A549 (cell line): ENCODE results near the gene REELD1.

Source experiments
- CTCF ChIP-seq: fragments of >200 bp; sonication (Bioruptor Twin); formaldehyde crosslinking; IDR thresholded peaks from 3 replicates; pipeline ENCODE4 v1.5.1; 2016
- E2F6 ChIP-seq: IDR thresholded peaks from 2 replicates; pipeline ENCODE4 v1.6.1; 2012; ENCODE audit warnings: low read depth, borderline replicate concordance
- ELK1 ChIP-seq: fragments of 150-350 bp; IDR thresholded peaks from 2 replicates; pipeline ENCODE4 v1.6.1; 2014; ENCODE audit warnings: low read depth, mild to moderate bottlenecking, low read length
- EP300 ChIP-seq, 2 experiments: fragments of >200 bp; sonication (Bioruptor Twin); formaldehyde crosslinking; IDR thresholded peaks; 2 replicates in 1 of 2; 3 replicates in 1 of 2; pipeline ENCODE4 v1.6.1; 2016 to 2017
- ESRRA ChIP-seq: fragments of 150-350 bp; IDR thresholded peaks from 2 replicates; pipeline ENCODE4 v1.6.1; 2014; ENCODE audit warnings: mild to moderate bottlenecking, low read length, borderline replicate concordance
- KDM1A ChIP-seq: fragments of 200-600 bp; sonication (generic); IDR thresholded peaks from 2 replicates; pipeline ENCODE4 v1.6.1; 2016; ENCODE audit warnings: low read depth, mild to moderate bottlenecking
- KDM5A ChIP-seq: fragments of 200-600 bp; sonication (generic); IDR thresholded peaks from 2 replicates; pipeline ENCODE4 v1.6.1; 2016; ENCODE audit warnings: antibody characterized with exemption, mild to moderate bottlenecking
- PHF8 ChIP-seq: fragments of 200-600 bp; sonication (generic); IDR thresholded peaks from 2 replicates; pipeline ENCODE4 v1.6.1; 2016; ENCODE audit warnings: low read depth, mild to moderate bottlenecking, antibody characterized with exemption, moderate library complexity, borderline replicate concordance
- POLR2A ChIP-seq: IDR thresholded peaks from 2 replicates; pipeline ENCODE4 v1.6.1; 2012; ENCODE audit warnings: mild to moderate bottlenecking, low read length
- REST ChIP-seq: fragments of 200-600 bp; sonication (generic); IDR thresholded peaks from 2 replicates; pipeline ENCODE4 v1.6.1; 2016; ENCODE audit warnings: antibody characterized with exemption, mild to moderate bottlenecking, moderate library complexity
- ZFP36 ChIP-seq: fragments of 450-650 bp; IDR thresholded peaks from 2 replicates; pipeline ENCODE4 v1.6.1; 2014; ENCODE audit warnings: borderline replicate concordance; ENCODE audit not compliant: partially characterized antibody

GRCh38 chr4:146273204-146273901 is 59.0 kb downstream of the REELD1 start:
- no peak for TF ChIP-seq E2F6
- TF ChIP-seq CTCF = no peak
- TF ChIP-seq POLR2A = no peak
- TF ChIP-seq ESRRA = no peak
- TF ChIP-seq EP300 (IDR thresholded peaks at IDR 0.05) = no peak
- TF ChIP-seq KDM5A = no peak
- no peak for TF ChIP-seq PHF8
- no peak for TF ChIP-seq KDM1A
- no peak for TF ChIP-seq ZFP36
- TF ChIP-seq REST = no peak
- no peak for TF ChIP-seq ELK1
